ENCODE data around the gene ENG.
"Not testable (repeated sequence)": the region's sequence is repeated elsewhere in the genome, so short reads cannot be mapped to it uniquely, and the experiment has no call there.

Gene ENG

DNA sequence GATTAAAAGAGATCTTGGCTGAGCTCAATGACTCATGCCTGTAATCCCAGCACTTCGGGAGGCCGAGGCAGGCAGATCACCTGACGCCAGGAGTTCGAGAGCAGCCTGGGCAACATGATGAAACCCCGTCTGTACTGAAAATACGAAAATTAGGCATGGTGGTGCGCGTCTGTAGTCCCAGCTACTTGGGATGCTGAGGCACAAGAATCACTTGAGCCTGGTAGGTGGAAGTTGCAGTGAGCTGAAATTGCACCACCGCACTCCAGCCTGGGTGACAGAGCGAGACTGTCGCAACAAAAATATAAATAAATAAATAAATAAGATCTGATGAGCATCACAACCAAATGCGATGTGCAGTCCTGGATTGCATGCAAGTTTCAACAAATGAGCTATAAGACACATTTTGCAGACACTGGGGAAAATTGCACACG, 8.7 kb upstream of the ENG start:
- no peak for DNase-seq

DNA sequence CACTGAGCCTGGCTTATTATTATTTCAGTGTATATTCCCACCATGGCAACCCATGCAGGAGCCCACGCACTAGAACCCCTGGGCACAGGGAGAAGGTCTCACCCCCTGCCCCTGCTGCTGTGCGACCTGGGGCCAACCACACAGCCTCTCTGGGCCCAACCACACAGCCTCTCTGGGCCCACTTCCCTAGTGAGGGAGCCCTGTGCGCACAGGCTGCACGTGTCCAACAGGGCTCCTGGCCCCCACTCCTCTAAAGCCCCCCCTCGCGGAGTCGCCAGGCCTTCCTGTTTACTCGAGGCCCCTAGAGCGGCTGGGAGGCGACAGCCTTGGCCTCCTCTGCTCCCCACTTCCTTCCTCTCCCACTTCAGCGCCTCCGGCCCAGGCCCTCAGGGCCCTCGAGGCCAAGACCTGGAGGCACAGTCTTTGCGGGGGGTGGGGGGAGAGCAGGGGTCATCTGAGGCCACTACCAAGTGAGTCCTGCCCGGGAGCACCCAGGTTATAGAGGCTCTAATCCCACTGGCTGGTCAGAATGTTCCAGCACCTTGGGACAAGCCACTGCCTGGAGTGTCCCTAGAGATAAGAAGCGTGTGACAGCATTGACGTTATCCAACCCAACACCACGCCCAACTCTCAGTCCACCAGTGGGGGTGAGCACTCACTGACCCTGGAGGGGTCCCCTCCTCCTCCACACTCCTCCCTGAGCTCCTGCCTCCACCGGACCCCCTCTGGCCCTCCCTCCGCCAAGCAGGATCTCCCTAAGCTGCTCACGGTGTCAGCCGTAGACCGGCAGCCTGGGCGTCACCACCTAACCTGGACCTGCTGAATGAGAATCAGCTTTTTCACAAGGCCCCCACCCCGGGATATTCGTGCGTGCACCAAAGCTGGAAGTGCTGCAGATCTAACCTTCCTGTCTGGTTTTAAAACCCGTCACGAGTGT, 7.9 kb upstream of the ENG start:
- peak; percentile 67 for DNase-seq

DNA sequence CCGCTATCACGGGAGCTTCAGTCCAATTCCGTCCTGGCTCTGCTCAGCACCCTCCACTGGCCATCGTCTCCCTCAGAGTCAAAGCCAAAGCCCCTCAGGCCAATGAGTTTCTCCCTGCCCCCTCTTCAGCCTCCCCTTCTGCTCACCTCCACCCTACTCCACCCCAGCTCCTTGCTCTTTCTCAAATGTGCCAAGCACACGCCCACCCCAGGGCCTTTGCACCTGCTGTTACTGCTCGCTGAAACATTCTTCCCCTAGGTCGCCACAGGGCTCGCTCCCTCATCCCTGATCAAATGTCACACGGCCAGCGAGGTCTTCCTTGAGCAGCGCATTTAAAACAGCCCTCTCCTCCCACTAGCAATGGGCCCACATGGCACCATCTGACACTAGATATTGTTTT, 6.3 kb upstream of the ENG start:
- no peak for DNase-seq

DNA sequence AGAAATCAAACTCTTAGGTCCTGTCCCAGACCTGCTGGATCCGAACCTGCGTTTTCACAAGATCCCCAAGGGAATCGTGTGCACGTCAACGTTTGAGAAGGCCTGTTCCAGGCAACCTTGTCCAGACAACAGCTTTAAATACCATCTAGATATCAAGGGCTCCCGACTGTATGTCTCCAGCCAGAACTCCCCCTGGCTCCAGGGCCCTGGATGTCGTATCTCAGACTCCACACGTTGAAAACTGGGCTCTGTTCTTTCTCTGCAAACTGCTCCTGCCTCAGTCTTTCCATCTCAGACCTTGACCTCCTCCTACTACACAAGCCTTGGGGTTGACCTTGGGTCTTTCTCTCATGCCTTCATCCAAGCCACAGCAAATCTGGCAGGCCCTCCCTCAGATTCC, 5.8 kb upstream of the ENG start:
- DNase-seq = no peak

DNA sequence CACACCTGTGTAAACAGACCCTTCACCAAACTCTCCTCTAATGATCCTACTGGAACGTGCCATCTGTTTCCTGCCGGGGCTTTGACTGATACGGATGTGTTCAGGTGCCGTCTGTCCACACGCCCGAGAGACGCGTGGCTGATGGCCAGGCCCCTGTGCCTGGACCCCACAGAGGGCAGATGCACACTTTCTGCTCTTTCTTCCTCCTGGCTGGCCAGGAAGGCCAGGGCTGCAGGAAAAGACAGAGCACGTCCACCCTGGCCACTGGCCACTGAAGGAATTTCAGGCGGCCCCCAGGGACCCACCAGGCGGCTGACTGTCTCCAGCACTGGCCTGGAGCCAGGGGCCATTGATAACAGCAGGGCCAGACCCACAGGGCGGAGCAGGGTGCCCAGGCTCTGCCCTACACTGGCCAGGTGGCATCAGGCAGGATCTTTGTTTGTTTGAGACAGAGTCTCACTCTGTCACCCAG, 3.6 kb upstream of the ENG start:
- DNase-seq = no peak

DNA sequence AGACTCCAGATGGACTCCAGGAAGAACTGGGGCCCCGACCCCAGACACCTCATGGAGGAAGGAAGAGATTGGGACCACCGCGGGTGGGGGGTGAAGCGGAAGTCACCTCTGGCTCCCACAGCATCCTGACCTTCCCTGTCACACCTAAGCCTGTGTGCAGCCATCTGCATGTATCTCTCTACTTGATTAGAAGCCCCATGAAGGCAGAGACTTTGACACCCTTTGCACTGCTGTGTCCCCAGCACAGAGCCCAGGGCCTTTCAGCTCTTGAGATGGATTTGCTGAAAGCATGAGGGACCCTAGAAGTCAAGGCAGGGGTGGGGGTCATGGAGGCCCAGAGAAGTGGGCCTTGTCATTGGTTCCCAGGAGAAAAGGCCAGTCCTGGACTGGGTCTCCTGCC, 2.8 kb upstream of the ENG start:
- no peak for DNase-seq

DNA sequence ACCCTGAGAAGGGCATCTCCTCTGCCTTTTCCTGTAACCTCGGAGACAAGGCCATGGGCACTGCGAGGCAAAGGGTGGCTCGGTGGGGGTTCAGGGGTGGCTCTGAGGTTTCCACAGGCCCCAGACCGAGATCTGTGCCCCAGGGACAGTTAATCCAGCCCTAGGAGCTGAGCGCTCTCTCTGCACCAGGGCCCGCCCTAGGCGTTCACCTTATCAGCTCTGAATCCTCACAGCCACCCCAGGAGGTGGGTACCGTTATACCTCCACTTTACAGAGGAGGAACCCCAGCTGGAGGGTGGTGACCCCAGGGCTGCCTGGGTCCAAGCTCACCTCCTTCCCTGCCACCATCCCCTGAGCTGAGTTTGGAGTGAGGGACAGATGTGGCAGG, 2.3 kb upstream of the ENG start:
- no peak for DNase-seq

DNA sequence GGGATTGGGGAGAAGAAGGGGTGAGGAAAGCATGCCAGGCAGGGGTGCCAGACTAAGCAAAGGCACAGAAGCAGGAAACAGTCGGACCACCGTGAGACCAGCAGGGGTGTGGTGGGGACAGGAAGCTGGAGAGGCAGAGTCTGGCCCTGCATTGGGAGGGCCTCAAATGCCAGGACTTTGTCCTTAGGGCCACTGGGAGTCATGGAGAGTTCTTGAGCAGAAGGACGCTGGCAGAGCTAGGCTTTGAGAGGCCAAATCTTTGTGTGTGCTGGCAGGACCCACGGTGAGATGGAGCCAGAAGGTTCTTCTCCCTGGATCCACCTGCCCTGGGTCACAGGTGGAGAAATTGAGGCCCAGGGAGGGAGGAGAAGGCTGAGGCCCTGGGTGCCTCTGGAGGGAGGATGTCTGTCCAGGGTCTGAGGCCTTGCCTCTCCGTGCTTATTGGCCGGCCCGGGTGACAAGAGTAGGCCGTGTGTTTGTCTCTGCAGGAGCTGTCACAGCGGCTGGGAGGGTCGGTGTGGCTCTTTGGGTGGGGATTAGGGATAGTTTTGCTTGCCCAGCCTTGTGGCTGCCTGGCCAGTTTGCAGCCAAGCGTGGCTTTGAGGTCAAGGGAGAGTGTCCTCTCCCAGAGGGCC, 1.8 kb upstream of the ENG start:
- no peak for DNase-seq

DNA sequence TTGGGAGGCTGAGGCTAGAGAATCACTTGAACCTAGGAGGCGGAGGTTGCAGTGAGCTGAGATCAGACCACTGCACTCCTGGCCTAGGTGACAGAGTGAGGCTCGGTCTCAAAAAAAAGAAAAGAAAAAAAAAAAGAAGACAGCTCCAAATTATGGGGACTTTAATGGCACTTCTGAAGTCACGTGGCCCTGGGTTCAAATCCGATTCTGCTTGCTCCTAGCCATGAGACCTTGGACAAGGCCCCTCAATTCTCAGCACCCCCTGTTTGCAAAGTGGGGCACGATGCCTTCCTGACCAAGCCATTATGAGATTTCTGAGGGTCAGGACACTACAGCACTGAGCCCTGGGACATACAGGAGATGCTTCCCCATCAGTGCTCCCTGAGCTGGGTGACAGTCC, 1.1 kb upstream of the ENG start:
- no peak for DNase-seq

DNA sequence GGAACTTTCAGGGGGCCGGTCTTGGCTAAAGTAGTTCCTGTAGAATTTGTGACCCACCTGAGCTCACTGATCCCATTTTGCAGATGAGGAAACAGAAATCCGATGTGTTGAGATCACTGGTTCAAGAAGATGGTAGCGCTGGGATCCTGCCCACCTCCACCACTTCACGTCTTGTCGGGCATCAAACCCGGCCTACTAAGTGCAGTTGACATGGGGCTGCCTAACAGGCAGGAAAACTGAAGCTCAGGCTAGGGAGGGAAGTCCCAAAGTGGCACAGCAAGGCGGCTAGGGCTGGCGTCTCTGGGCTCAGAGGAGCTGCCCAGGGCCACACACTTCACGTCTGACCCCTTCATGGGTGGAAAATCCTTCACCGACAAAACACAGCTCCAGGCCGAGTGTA, 502 bp upstream of the ENG start:
- DNase-seq = no peak

DNA sequence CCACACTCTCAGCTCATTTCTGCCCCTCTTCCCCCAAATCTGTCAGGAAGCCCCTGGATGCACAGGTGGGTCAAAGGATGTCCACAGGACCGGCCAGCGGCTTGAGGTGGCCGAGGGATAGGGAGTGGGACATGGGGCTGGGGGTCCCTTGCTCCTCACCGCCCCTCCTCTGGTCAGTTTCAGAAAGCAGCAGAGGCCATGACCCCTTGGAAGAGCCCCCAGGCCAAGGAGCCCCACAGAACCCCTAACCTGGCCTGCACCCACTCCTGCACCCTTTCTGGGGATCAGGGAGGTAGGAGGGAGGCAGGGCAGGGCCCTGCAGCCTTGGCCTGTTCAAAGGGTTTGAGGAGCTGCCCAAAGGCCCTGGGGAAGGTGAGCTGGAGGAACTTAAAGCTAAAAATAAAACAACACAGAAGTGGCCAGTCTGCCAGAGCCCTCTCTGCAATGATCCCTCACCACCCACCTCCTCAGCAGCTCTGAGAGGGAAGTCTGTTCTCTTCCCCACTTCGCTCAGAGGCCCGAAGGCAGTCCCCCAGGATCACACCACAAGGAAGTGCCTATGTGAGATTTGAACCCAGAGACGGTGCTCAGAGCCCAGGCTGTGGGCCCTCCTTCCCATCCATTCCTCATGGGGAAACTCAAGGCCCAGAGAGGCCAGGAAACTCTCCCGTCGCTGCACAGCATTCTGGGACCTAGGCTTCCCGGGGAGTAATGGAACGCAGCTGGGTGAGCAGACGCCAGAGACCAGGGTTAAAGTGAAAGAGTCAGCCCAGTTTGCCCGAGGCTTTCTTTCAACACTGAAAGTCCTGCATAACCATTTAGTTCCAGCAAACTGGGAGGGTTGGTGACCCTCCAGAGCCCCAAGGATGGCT, 910 bp downstream of the ENG start:
- no peak for DNase-seq

DNA sequence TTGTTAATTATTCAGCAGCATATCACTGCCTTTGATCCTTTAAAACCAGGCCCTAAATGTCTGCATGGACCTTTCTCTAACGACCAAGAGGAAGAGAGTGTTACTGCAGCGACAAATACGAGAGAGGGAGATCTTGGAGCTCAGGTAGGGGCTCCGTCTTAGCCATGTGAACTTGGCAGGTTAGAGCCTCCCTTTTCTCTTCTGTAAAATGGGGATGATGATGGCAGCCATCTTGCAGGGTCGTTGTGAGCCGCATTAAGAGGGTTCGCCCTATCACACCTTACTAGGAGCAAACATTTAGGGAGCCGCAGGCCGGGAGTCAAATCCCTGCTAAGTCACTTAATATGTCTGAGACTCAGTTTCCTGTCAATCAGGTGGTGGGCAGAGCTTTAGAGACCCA, 1.6 kb downstream of the ENG start:
- no peak for DNase-seq

DNA sequence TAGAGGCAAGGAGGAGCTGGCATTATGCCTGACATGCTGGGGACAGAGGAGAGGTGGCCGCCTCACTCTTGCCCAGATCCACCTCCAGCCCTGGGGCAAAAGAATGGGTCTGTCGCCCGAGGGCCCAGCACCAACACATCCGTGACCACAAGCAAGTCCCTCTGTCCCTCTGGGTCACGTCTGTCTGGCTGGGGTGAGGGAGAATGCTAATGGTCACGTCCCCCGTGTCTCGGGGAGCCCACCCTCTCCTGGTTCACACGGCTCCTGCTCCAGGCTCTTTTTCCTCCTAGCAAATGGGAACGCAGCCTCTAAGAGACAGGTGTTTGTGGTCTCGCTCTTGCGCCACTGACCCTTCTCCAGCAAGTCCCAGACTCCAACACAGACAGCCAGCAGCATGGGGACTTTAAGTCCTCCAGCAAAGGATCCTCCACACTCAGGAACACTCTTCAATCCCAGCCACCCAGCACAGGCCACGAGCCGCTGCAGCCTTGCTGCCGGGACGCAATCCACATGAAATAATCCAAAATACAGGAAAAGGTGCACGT, 4.1 kb downstream of the ENG start:
- no peak for DNase-seq

DNA sequence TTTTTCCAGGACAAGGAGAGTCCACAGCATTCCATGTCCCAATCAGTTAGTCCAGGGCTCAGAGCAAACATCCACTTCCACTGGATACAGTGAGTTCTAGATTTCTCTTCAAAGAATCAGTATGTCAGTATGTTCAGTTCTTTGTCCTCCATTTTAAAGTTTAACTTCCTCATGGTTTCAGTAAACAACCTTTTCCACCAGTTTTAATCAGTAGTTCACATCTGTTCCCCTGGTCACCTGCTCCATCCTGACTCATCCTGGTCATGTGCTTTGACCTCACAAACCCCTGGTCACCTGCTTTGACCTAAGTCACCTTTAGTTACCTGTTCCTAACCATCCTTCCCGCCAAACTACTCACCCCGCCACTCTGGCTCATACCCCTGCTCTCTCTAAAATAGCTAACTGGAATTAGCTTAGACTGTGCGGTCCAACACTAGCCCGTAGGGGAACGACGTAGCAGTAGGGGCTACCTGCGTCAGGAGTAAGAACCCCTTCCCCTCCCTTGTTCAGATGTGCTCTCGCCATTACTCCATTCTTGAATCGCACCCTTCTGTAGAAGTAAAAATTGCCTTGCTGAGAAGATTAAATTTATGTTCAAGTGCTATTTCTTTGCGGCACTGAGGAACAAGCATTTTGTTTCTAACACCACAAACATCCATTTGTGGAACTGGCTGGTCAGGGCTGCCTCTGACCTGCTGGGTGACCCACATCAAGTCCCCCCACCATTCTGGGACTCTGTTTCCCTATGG, 5.5 kb downstream of the ENG start:
- no peak for DNase-seq

DNA sequence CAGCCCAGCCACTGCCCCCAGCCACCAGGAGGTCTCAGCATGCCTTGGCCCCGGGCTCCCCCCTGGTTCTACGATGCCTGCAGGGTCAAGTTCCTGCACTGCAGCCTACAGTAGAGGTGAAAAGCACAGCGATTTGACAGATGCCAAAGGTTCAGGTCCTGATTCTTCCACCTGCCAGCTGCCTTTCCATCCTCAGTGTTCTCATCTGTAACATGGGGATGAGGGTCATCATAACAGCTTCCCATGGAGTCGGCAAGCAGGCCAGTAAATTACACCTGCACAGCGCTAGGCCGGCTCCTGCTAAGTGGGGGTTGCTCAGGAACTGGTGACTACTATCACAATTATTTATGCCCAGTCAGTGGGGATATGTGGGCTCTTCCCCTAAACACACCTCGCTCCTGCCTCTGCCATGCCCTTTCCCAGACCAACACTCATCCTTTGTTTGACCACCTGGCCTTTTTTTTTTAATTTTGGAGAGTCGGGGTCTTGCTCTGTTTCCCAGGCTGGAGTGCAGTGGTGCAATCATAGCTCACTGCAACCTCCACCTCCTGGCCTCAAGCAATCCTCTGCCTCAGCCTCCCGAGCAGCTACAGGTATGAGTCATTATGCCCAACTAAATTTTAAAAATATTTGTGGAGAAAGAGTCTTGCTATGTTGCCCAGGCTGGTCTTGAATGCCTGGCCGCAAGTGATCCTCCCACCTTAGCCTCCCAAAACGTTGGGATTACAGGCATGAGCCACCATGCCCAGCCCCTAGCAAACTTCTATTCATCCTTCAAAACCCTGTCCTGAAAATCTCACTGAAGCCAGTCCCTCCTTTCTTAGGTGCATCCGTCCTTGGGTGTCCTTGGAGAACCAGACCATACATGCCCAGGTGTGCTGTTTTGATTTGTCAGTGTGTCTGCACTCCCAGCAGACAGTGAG, 6.4 kb downstream of the ENG start:
- DNase-seq = no peak

DNA sequence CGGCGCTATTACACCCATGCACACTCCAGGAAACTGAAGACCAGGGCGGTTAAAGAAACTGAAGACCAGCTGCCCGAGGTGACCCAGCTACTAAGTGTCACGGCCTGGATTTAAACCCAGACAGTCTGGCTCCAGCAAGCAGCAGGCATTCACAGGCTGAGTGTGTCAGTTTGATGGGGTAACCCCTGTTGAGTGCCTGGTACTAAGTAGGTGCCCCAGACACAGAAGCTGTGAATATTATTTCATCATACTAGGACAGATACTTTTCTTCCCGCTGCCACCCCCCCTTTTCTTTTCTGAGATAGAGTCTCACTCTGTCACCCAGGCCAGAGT, 7.3 kb downstream of the ENG start:
- no peak for DNase-seq

DNA sequence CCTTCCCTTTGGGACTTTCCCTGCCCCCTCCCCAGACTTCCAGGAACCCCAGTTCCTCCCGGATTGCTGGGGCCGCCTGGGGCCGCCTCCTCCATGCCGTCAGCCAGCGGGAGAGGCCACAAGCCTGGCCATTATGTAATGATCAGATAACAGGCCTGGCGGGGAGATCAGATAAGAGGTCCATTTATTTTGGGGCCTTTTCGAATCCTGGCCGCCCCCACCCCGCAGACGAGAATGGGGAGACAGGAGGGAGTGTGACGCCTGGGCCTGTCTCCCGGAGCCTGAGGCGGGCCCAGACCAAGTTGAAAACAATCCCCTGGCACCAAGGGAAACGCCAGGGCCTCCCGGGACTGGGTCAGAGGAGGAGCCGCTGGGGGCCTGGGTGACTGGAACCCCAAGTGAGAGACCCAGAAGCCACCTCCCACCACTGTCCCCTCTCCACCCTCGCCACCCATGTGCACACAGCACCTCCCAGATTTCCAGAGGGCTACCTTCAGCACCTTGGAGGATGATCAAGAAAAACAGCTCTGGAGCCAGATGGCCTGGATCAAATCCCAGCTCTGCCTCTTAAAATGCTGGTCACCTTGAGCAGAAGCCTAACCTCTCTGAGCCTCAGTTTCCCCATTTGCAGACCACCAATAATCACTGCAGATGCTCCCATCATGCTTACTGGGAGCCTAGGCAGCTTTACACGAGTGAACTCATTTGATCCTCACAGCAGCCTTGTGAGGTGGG, 7.8 kb downstream of the ENG start:
- no peak for DNase-seq

DNA sequence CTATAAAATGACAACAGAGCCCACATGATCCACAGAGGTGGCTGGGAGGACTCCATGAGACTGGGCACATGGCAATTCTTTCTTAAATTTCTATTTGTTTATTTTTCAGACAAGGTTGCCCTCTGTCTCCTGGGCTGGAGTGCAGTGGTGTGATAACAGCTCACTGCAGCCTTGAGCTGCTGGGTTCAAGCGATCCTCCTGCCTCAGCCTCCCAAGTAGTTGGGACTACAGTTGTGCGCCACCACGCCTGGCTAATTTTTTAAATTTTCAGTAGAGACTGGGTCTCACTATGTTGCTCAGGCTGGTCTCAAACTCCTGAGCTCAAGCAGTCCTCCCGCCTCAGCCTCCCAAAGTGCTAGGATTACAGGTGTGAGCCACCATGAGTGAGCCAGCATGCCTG, 8.8 kb downstream of the ENG start:
- DNase-seq = not testable (repeated sequence)

DNA sequence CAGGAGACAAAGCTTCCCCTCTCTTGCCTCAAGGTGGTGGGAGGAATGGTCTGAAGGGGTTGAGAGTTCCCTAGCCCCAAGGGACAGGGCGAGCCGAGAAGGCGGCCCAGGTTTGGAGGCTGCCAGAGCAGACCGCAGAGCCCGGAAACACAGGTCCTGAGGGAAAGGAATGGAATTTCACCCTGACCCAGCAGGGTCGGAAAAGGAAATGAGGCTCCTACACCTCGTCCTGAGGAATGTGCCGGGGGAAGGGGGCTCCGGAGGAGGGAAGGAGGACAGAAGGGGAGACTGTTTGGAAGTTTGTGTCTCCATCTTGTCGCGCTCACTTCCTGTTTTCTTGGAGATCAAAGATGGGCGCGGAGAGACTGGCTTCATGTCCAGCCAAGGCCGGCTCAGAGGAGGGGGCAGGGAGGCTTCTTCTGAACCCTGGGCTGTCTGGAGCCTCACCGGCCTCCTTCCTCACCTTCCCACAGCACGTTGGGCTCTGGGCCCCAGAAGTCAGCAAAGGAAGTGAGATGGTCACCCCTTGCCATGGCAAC, 9.6 kb downstream of the ENG start:
- DNase-seq = no peak

DNA sequence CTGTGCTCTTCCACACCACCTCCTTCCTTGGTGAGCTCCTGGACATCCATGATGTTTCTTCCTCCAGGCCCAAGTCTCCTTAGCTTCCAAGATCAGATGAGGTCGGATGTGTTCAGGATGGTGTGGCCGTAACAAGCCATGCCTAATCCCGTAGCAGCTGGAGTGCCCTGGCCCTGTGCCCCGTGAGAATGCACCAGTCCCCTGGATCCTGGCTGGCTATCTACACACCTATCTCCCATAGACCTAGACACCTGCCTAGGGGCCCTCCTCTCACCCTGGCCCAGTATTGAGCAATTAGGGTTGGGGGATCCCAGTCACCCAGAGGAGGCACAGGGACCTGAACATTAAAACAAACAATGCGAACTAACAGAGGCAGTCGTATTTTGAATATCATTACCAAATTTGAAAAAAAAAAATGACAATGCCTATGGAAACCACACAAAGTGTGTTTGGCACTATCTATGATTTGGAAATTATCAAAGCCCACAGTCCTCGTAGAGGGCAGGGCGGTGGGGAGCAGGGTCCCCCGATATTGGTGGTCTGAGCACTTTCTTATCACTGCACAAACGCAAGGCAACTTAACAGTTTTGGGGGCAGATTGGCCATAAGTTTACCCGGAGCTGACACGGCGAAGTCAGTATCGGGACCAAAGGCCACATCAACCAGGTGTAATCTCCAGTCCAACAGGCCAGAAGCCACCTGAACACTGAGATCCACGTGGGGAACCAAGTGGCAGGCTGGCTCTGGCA, 13.2 kb downstream of the ENG start:
- no peak for DNase-seq
